Upper lobe of left lung (tissue), 6 donors: ENCODE measurements around the gene DNASE1L3. TPM values are rescaled to one million over a fixed set of nuclear protein-coding genes. Genes with fewer than 3 reads are reported as not detected.
A peak's percentile ranks its signal among the peaks of the same experiment; 100 is the strongest.

Source experiments
- ATAC-seq, 2 donors: fragments of 200-7000 bp; cut with Tn5 transposase; one replicate each; pipeline ENCODE4 v1.9.1; 2022; ENCODE audit warnings: mild to moderate bottlenecking in 2 of 2, moderate library complexity in 2 of 2; ENCODE audit not compliant: low FRiP score in 2 of 2
- DNase-seq, 2 donors: peaks; one replicate each; pipeline ENCODE4 v3.0.0-alpha.2; 2019 to 2020
- H3K27ac ChIP-seq, 4 donors: fragments of 200-600 bp; sonication (generic); one replicate each; pipeline ENCODE4 v1.5.1; 2016 to 2019
- H3K27me3 ChIP-seq, 4 donors: fragments of 200-600 bp; sonication (generic); one replicate each; pipeline ENCODE4 v1.5.1; 2017 to 2019
- H3K36me3 ChIP-seq, 4 donors: fragments of 200-600 bp; sonication (generic); one replicate each; pipeline ENCODE4 v1.5.1; 2016 to 2019
- H3K4me1 ChIP-seq, 4 donors: fragments of 200-600 bp; sonication (generic); one replicate each; pipeline ENCODE4 v1.5.1; 2018 to 2019
- H3K4me3 ChIP-seq, 4 donors: fragments of 200-600 bp; sonication (generic); one replicate each; pipeline ENCODE4 v1.5.1; 2017 to 2019; ENCODE audit warnings: mild to moderate bottlenecking in 2 of 4, moderate library complexity in 1 of 4
- H3K9me3 ChIP-seq, 4 donors: fragments of 200-600 bp; sonication (generic); one replicate each; pipeline ENCODE4 v1.5.1; 2018 to 2019
- EP300 ChIP-seq, 4 donors: sonication (generic); formaldehyde crosslinking; IDR thresholded peaks; one replicate each; pipeline ENCODE4 v1.5.1; 2017; ENCODE audit warnings: antibody characterized with exemption in 4 of 4, control low read depth in 2 of 4
- POLR2A ChIP-seq, 4 donors: fragments of 450-650 bp; IDR thresholded peaks; one replicate each; pipeline ENCODE4 v1.5.1; 2016 to 2017; ENCODE audit warnings: antibody characterized with exemption in 4 of 4, mild to moderate bottlenecking in 2 of 4
- POLR2AphosphoS5 ChIP-seq, 2 donors: sonication (generic); formaldehyde crosslinking; IDR thresholded peaks; one replicate each; pipeline ENCODE4 v1.5.1; 2017; ENCODE audit warnings: antibody characterized with exemption in 2 of 2
- WGBS, 2 donors: methylation state at CpG; one replicate each; pipeline ENCODE4 v1.1.5; 2017 to 2018; 5-methylcytosine and 5-hydroxymethylcytosine counted together
- total RNA-seq, 6 donors: library from RNA; depleted of rRNA in 4 of 6; stranded (reverse); fragments of >200 nt in 4 of 6; gene quantifications; one replicate each; pipeline versions ENCODE4 v1.1.0 to v1.2.1, GENCODE V29; 2016 to 2021
- TF ChIP-seq, protein P1 (sequence below), 6 experiments: fragments of 450-650 bp in 4 of 6; fragments of 200-600 bp in 2 of 6; sonication (generic) in 2 of 6; IDR thresholded peaks; one replicate each; pipeline ENCODE4 v1.5.1; 2016 to 2019; ENCODE audit warnings: antibody characterized with exemption in 6 of 6
- donor health status: DM: no; HTN: no; CAD: no; lungs with moderate emphysema.
- donor health status: DM: no; HTN: yes; CAD: no; lungs with severe emphysema.

The DNASE1L3 gene
- total RNA-seq, 6 donors from 2014 or later = 0.59 to 35.6 (median 3.3) TPM; not detected in 1

DNA sequence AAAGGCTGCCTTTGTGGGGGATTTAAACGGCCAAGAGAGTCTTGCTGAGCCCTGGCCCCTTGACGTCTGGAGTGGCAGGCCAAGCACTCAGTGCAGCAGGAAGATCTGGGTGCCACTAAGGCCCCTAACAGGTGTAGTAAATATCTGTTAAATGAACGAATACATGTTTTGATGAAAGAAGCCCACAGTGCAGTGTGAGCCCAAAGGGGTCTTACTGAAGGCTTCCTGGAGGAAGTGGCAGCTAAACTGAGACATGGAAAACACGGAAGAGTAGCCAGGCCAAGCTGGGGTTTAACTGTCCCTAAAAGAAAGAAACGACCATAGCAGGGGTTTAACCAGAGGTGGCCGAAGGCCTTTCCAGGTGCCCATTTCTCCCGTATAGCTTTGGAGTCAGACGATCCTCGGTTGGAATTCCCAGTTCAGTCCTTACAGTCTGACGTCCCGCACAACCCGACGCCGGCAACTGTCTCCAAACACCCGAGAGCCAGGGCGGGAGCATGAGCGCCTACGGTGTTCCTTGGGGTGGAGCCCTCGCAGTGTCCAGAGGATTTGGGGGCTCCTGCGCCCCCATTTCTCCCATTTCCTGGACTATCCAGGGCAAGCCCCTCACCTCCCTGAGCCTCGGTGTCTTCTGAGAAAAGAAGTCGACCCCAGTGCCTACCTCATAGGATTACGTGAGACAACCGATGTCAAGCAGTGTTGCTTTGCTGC is 25.9 kb upstream of the DNASE1L3 start:
- ATAC-seq (peak in 1 of 2 donors; percentile 11), DNase-seq (peak in 1 of 2 donors; percentile 36)

DNA sequence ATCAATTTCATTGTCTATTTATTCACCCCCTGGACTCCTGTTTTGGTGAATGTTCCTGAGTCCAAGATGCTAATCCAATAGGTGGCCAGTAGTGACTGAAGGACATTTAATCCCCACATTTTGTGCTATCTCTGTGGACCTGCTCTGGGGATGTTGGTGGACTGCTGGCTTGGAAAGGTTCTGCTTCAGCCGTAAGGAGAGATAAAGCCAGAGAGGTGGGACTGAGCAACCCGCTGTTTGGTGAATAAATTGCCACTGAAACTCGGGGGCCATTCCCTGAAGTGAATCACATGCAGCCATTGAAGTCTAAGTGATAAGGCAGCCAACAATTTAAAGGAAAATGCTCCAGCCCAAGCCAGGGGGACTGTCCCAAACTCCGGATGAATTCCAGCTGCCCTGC is 25.2 kb upstream of the DNASE1L3 start:
- Histone ChIP-seq H3K4me3 (no peak overlapping the region), H3K27ac (no peak overlapping the region), H3K9me3 (no peaks in the 10 kb centered on the region), H3K27me3 (no peaks in the 10 kb centered on the region), H3K36me3 (no peaks in the 10 kb centered on the region), H3K4me1 (peaks cover 14 to 22% (median 18%) of the 10 kb centered on the region in 4 donors)
- no peak for TF ChIP-seq POLR2AphosphoS5 (IDR thresholded peaks at IDR 0.05)
- TF ChIP-seq EP300 (IDR thresholded peaks at IDR 0.05) = no peak
- TF ChIP-seq, protein P1, sequence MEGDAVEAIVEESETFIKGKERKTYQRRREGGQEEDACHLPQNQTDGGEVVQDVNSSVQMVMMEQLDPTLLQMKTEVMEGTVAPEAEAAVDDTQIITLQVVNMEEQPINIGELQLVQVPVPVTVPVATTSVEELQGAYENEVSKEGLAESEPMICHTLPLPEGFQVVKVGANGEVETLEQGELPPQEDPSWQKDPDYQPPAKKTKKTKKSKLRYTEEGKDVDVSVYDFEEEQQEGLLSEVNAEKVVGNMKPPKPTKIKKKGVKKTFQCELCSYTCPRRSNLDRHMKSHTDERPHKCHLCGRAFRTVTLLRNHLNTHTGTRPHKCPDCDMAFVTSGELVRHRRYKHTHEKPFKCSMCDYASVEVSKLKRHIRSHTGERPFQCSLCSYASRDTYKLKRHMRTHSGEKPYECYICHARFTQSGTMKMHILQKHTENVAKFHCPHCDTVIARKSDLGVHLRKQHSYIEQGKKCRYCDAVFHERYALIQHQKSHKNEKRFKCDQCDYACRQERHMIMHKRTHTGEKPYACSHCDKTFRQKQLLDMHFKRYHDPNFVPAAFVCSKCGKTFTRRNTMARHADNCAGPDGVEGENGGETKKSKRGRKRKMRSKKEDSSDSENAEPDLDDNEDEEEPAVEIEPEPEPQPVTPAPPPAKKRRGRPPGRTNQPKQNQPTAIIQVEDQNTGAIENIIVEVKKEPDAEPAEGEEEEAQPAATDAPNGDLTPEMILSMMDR (IDR thresholded peaks at IDR 0.05) = no peak
- TF ChIP-seq POLR2A (IDR thresholded peaks at IDR 0.05) = no peak
- no peak for ATAC-seq
- DNase-seq = no peak
- 78 to 81% methylated on average over 3 to 4 of the region's 4 CpGs for WGBS, 2 donors

More for the DNA sequence above, 25.9 kb upstream of the DNASE1L3 start:
- TF ChIP-seq EP300 (IDR thresholded peaks at IDR 0.05) = no peak
- no peak for TF ChIP-seq POLR2A (IDR thresholded peaks at IDR 0.05)
- TF ChIP-seq POLR2AphosphoS5 (IDR thresholded peaks at IDR 0.05) = no peak
- TF ChIP-seq, protein P1 (IDR thresholded peaks at IDR 0.05) = no peak
- H3K9me3 ChIP-seq = no peaks in the 10 kb centered on the region
- peaks cover 14 to 22% (median 18%) of the 10 kb centered on the region in 4 donors for H3K4me1 ChIP-seq
- H3K4me3 ChIP-seq = peak overlapping the region; percentile 62 to 100 (median 86)
- peak overlapping the region; percentile 67 to 84 (median 82) for H3K27ac ChIP-seq
- H3K27me3 ChIP-seq = no peaks in the 10 kb centered on the region
- H3K36me3 ChIP-seq = no peaks in the 10 kb centered on the region
- WGBS, 2 donors = 14 to 26% methylated on average over 8 to 24 of the region's 24 CpGs

DNA sequence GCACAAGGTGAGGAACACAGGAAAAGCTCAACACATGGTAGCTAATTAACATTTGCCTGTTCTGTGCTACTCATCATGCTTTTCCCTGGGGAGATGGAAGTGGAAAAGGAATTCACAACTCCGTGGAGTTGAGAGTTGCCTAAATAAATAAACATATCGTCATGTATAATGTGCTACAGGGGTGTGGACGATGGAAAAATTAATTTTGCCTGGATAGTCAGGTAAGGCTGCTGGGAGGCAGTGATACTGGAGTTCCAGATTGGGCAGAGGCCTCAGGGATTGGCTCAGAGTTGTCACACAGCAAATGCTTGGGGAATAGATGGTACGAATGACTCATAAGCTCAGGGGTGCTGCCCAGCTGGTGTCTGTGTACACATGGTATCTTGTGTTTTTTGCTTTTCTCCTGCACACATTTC is 23.8 kb upstream of the DNASE1L3 start:
- TF ChIP-seq POLR2AphosphoS5 (IDR thresholded peaks at IDR 0.05) (no peak), POLR2A (IDR thresholded peaks at IDR 0.05) (no peak), EP300 (IDR thresholded peaks at IDR 0.05) (no peak)
- TF ChIP-seq, protein P1 (IDR thresholded peaks at IDR 0.05) = no peak
- no peaks in the 10 kb centered on the region for H3K9me3 ChIP-seq

DNA sequence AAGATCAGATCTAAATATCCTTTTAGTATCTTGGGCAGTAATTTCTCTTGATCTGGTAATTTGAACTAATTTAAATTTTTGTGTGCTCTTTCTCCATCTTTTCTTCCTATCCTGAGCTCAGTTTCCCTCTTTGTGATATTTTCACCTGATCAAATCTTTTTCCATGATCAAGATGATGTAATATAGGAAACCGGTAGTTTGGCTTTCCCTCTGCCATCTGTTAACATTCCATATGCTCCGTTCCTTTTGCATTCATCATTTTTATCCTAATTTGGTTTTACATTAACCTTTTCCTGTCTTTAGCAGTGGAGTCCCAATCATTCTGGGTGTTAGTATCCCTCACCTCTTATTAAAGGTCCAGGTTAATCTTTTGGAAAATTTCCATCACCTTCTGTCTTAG is 20.9 kb upstream of the DNASE1L3 start:
- H3K36me3 ChIP-seq = no peaks in the 10 kb centered on the region
- ATAC-seq (no peak), DNase-seq (no peak)
- TF ChIP-seq POLR2A (IDR thresholded peaks at IDR 0.05) = no peak
- TF ChIP-seq EP300 (IDR thresholded peaks at IDR 0.05) = no peak
- TF ChIP-seq, protein P1 (IDR thresholded peaks at IDR 0.05) = no peak
- H3K4me1 ChIP-seq = peaks cover 3 to 5% (median 4%) of the 10 kb centered on the region in 4 donors
- no peak overlapping the region for H3K4me3 ChIP-seq
- 36 to 60% methylated on average over 2 of the region's 2 CpGs for WGBS, 2 donors
- H3K27me3 ChIP-seq = no peaks in the 10 kb centered on the region
- no peak overlapping the region for H3K27ac ChIP-seq
- H3K9me3 ChIP-seq = no peaks in the 10 kb centered on the region

More for the DNA sequence above, 23.8 kb upstream of the DNASE1L3 start:
- no peak for DNase-seq
- WGBS, 2 donors = 58 to 59% methylated on average over 4 of the region's 4 CpGs
- Histone ChIP-seq H3K36me3 (no peaks in the 10 kb centered on the region), H3K27me3 (no peaks in the 10 kb centered on the region), H3K27ac (no peak overlapping the region), H3K4me1 (peaks cover 14 to 22% (median 18%) of the 10 kb centered on the region in 4 donors), H3K4me3 (no peak overlapping the region)
- ATAC-seq = no peak
